Activated B cell treated with CpG ODN at 0.5 μM for 24 hours (primary cell): ENCODE data around the gene CDKAL1. TPM values are rescaled to one million over a fixed set of nuclear protein-coding genes. Genes with fewer than 3 reads are reported as not detected.

ENCODE experiments used
- ATAC-seq: fragments of 200-7000 bp; cut with Tn5 transposase; one replicate; pipeline ENCODE4 v1.10.0; 2021; ENCODE audit warnings: low read depth, mild to moderate bottlenecking, moderate library complexity
- CTCF ChIA-PET: fragments of 350-600 bp; sonication (Branson Sonifier 250); formaldehyde crosslinking; loops from one replicate; lab custom pipeline; 2021; ENCODE audit warnings: antibody characterized with exemption; lab: Charles Lee
- POLR2A ChIA-PET: fragments of 350-600 bp; sonication (Branson Sonifier 250); formaldehyde crosslinking; loops from one replicate; lab custom pipeline; 2021; ENCODE audit warnings: antibody characterized with exemption; lab: Charles Lee
- DNase-seq: peaks from one replicate; pipeline ENCODE4 v3.0.0; 2022
- H3K27ac Mint-ChIP-seq: one replicate; pipeline ENCODE4 v1.8.0; 2020; ENCODE audit warnings: mixed read lengths
- H3K27me3 Mint-ChIP-seq: one replicate; pipeline ENCODE4 v1.8.0; 2021; ENCODE audit warnings: mixed read lengths
- H3K36me3 Mint-ChIP-seq: one replicate; pipeline ENCODE4 v1.8.0; 2021; ENCODE audit warnings: low read depth, mixed read lengths
- H3K4me1 Mint-ChIP-seq: one replicate; pipeline ENCODE4 v1.8.0; 2021; ENCODE audit warnings: mixed read lengths
- H3K4me3 Mint-ChIP-seq: one replicate; pipeline ENCODE4 v1.8.0; 2020; ENCODE audit warnings: mild to moderate bottlenecking, mixed read lengths
- H3K9me3 Mint-ChIP-seq: one replicate; pipeline ENCODE4 v1.8.0; 2020; ENCODE audit warnings: mixed read lengths
- intact Hi-C: fragments of 100-400 bp; cut with micrococcal nuclease; formaldehyde crosslinking; loops from one replicate; pipeline ENCODE4 v1.15.1; 2024
- total RNA-seq: library from RNA; stranded (reverse); gene quantifications from 2 replicates; pipeline ENCODE4 v1.2.3, GENCODE V29; 2022
- TF ChIP-seq, protein P1 (sequence below): fragments of 200-600 bp; IDR thresholded peaks from one replicate; pipeline ENCODE4 v1.8.0; 2022; ENCODE audit warnings: antibody characterized with exemption, mild to moderate bottlenecking

The CDKAL1 gene
- total RNA-seq, 1 donor from 2014 or later, result 31.9 TPM

GRCh38 chr6:21064756-21065340 is 530.6 kb downstream of the CDKAL1 start:
- DNase-seq (no peak), ATAC-seq (no peak)
- Mint-ChIP-seq H3K27me3 (no peaks in the 10 kb centered on the region), H3K36me3 (peaks cover 34% of the 10 kb centered on the region), H3K4me1 (no peaks in the 10 kb centered on the region), H3K4me3 (no peak overlapping the region), H3K27ac (no peak overlapping the region), H3K9me3 (peaks cover 2% of the 10 kb centered on the region)
- CTCF ChIA-PET, result no interaction called here
- POLR2A ChIA-PET, result no interaction called here
- TF ChIP-seq, protein P1, sequence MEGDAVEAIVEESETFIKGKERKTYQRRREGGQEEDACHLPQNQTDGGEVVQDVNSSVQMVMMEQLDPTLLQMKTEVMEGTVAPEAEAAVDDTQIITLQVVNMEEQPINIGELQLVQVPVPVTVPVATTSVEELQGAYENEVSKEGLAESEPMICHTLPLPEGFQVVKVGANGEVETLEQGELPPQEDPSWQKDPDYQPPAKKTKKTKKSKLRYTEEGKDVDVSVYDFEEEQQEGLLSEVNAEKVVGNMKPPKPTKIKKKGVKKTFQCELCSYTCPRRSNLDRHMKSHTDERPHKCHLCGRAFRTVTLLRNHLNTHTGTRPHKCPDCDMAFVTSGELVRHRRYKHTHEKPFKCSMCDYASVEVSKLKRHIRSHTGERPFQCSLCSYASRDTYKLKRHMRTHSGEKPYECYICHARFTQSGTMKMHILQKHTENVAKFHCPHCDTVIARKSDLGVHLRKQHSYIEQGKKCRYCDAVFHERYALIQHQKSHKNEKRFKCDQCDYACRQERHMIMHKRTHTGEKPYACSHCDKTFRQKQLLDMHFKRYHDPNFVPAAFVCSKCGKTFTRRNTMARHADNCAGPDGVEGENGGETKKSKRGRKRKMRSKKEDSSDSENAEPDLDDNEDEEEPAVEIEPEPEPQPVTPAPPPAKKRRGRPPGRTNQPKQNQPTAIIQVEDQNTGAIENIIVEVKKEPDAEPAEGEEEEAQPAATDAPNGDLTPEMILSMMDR, result no peak
- intact Hi-C loops, result no loop called here

GRCh38 chr6:21067521-21067920 is 533.3 kb downstream of the CDKAL1 start:
- POLR2A ChIA-PET, result no interaction called here
- CTCF ChIA-PET, result no interaction called here
- Mint-ChIP-seq H3K4me1 (no peaks in the 10 kb centered on the region), H3K9me3 (peaks cover 18% of the 10 kb centered on the region), H3K4me3 (no peak overlapping the region), H3K36me3 (peaks cover 55% of the 10 kb centered on the region), H3K27me3 (no peaks in the 10 kb centered on the region), H3K27ac (no peak overlapping the region)
- TF ChIP-seq, protein P1, result no peak
- ATAC-seq (no peak), DNase-seq (no peak)
- intact Hi-C loops, result no loop called here

GRCh38 chr6:21070620-21071019 is 536.4 kb downstream of the CDKAL1 start:
- TF ChIP-seq, protein P1, result no peak
- Mint-ChIP-seq H3K27me3 (no peaks in the 10 kb centered on the region), H3K4me3 (no peak overlapping the region), H3K9me3 (peaks cover 26% of the 10 kb centered on the region), H3K36me3 (peaks cover 69% of the 10 kb centered on the region), H3K4me1 (no peaks in the 10 kb centered on the region), H3K27ac (no peak overlapping the region)
- ChIA-PET CTCF (no interaction called here), POLR2A (no interaction called here)
- intact Hi-C loops, result no loop called here
- DNase-seq, result no peak
- ATAC-seq, result no peak

- ChIA-PET CTCF (no interaction called here), POLR2A (no interaction called here)
- DNase-seq, result no peak
- no peak for ATAC-seq
- TF ChIP-seq, protein P1, result no peak
- Mint-ChIP-seq H3K27me3 (no peaks in the 10 kb centered on the region), H3K27ac (no peak overlapping the region), H3K9me3 (peaks cover 28% of the 10 kb centered on the region), H3K4me1 (no peaks in the 10 kb centered on the region), H3K4me3 (no peak overlapping the region), H3K36me3 (peaks cover 61% of the 10 kb centered on the region)
- intact Hi-C loops, result no loop called here
These were observed 537.7 kb downstream of the CDKAL1 start for GRCh38 chr6:21071780-21072468.

- no peak for ATAC-seq
- no peak overlapping the region for H3K27ac Mint-ChIP-seq
- H3K27me3 Mint-ChIP-seq, result no peaks in the 10 kb centered on the region
- H3K4me1 Mint-ChIP-seq, result no peaks in the 10 kb centered on the region
- TF ChIP-seq, protein P1, result no peak
- intact Hi-C loops, result no loop called here
- POLR2A ChIA-PET, result no interaction called here
- no peak for DNase-seq
- H3K9me3 Mint-ChIP-seq, result peaks cover 33% of the 10 kb centered on the region
- peaks cover 57% of the 10 kb centered on the region for H3K36me3 Mint-ChIP-seq
- H3K4me3 Mint-ChIP-seq, result no peak overlapping the region
- CTCF ChIA-PET, result no interaction called here
These were observed 539.1 kb downstream of the CDKAL1 start for GRCh38 chr6:21073318-21073839.
